Subcutaneous adipose tissue (tissue), 4 donors: ENCODE data around the gene MTAP. TPM values are rescaled to one million over a fixed set of nuclear protein-coding genes. Genes with fewer than 3 reads are reported as not detected.

Experiments used
- CTCF ChIP-seq: fragments of 450-650 bp; IDR thresholded peaks from one replicate; pipeline ENCODE4 v1.5.1; 2016; ENCODE audit warnings: low read depth, mild to moderate bottlenecking, control low read depth, antibody characterized with exemption, moderate library complexity
- total RNA-seq, 4 donors: library from RNA; depleted of rRNA; stranded (reverse); fragments of >200 nt; gene quantifications; one replicate each; pipeline ENCODE4 v1.1.0, GENCODE V29; 2016

The MTAP gene
- total RNA-seq, 4 donors from 2014 or later: 17.7 to 22.8 (median 20.6) TPM

- TF ChIP-seq CTCF: no peak
These were observed 1.9 kb downstream of the MTAP start for GRCh38 chr9:21804331-21804730.

DNA sequence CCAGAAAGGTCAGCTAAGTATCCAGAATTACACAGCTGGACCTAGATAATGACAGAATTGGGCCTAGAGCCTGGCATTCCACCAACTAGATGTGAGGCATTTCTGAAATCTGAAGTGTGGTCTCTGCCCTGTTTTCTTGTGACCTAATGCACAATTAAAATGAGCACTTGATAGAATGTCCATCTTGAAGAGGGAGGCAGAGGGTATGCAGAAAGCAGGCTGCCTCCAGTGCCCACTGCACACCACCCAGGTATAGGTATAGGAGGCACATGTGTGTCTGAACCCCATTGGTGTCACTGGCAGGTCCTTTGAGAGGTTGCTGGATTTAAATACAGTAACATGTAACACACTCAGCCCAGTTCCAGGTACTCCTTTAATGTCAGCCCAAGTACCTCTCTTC, 2.4 kb downstream of the MTAP start:
- TF ChIP-seq CTCF: no peak

DNA sequence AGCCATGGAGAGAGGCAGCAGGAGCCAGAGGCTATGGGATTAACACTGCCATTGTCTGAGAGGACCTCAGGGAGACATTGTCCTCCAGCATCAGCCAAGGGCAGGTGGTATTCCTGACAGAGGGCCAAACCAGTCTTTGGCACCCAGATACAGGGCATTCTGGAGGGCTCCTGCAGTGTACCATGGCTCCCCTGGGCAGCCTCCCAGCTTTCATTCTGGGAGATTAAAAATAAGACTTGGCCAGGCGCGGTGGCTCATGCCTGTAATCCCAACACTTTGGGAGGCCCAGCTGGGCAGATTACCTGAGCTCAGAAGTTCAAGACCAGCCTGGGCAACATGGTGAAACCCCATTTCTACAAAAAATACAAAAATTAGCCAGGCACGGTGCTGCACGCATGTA, 4.2 kb downstream of the MTAP start:
- TF ChIP-seq CTCF: no peak

DNA sequence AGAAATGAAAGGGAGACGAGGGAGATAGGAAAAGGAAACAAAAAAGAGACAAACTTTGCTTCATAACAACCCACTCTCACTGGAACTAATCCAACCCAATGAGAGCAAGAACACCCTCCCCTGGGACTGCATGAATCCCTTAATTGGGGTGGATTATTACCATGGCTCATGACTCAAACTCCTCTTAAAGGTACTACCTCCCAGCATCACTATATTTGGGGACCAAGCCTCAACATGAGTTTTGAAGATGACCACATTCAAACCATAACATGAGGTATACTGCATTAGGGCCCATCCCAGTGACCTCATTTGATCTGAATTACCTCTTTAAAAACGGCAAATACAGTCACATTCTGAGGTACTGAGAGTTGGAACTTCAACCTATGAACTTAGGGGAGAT, 8.0 kb downstream of the MTAP start:
- no peak for TF ChIP-seq CTCF

GRCh38 chr9:21810881-21811280, 8.4 kb downstream of the MTAP start:
- TF ChIP-seq CTCF: no peak

GRCh38 chr9:21811914-21812313, 9.5 kb downstream of the MTAP start:
- TF ChIP-seq CTCF: no peak

- no peak for TF ChIP-seq CTCF
These were observed 10.0 kb downstream of the MTAP start for GRCh38 chr9:21812415-21812814.
